ENCODE data around the gene TRIM33.

Gene TRIM33

DNA sequence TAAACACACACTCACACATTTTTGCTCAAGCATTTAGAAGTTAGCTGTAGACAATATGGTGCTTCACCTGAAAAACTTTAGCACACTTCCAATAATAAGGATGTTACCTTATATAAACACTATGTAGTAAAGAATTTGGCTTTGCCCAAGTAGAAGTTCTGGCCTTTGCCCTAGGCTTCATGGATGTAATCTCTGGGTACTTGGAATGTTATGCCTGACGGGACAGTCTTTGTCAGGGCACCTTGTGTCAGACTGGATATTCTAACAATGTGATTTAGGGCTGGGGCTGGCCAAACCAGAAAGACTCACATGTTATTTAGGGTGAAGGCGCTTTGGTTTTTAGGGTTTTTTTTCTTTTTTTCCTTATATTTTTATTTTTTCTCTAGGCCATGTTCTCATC is 34.8 kb upstream of the TRIM33 start:
- no peaks in the 10 kb centered on the region for H3K36me3 ChIP-seq
- no peak overlapping the region for H3K27ac ChIP-seq
- no peaks in the 10 kb centered on the region; a peak in 1 of 20 replicates for H3K4me1 ChIP-seq
- H3K9me3 ChIP-seq (replicated peaks in 1 of 11): no peaks in the 10 kb centered on the region
- H3K4me2 ChIP-seq: no peak overlapping the region
- no peaks in the 10 kb centered on the region for H4K20me1 ChIP-seq
- no peak overlapping the region for H3K4me3 ChIP-seq
- no peak overlapping the region for H3K9ac ChIP-seq
- H3K27me3 ChIP-seq: no peaks in the 10 kb centered on the region
- no peak for TF ChIP-seq Cebpa-rat (IDR thresholded peaks at IDR 0.05)

DNA sequence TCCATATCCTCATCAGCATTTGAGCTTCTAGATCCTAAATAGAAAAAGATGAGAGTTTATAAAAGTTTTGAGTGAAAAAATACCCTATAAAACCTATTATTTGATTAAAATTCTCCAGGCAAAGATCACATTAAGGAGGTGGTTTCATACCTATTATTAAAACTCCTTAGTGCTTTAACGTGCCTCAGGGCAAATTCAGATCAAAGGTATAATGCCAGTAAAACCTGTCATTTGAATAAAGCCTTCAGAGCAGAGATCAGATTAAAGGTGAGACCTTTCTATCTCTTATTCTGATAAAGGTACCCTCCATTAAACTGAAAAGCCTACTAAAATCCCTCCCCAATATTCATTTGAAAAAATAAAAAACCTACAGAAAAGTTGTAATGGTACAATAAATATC is 34.3 kb upstream of the TRIM33 start:
- Histone ChIP-seq H4K20me1 (no peaks in the 10 kb centered on the region), H3K4me2 (no peak overlapping the region), H3K27me3 (no peaks in the 10 kb centered on the region), H3K27ac (no peak overlapping the region), H3K9ac (no peak overlapping the region), H3K4me1 (no peaks in the 10 kb centered on the region; a peak in 1 of 20 replicates), H3K36me3 (no peaks in the 10 kb centered on the region), H3K4me3 (no peak overlapping the region), H3K9me3 (replicated peaks in 1 of 11) (no peaks in the 10 kb centered on the region)
- no peak for TF ChIP-seq Cebpa-rat (IDR thresholded peaks at IDR 0.05)

- no peak overlapping the region for H3K4me3 ChIP-seq
- TF ChIP-seq Cebpa-rat (IDR thresholded peaks at IDR 0.05): no peak
Measured at GRCh38 chr1:114540821-114541220, 29.8 kb upstream of the TRIM33 start.

DNA sequence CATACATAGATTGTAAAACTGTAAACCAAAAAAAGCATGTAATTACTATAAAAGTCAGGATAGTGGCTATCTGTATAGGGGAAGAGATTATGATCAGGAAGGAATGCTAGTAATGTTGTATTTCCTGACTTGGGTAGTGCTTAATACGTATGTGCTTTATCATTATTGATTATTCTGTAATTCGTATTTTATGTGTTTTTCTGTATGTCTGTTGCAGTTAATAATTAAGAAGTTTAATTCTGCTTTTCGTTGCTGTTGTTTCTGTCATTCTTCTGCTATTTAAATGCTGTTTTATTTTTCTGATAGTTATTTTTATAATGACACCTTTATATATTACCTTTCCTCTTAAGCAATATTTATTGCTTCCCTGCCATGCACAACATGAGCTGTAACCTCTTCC is 29.3 kb upstream of the TRIM33 start:
- Histone ChIP-seq H3K9ac (no peak overlapping the region), H3K27me3 (no peaks in the 10 kb centered on the region)

More at GRCh38 chr1:114540821-114541220, 29.8 kb upstream of the TRIM33 start:
- Histone ChIP-seq H3K27me3 (no peaks in the 10 kb centered on the region), H4K20me1 (no peaks in the 10 kb centered on the region), H3K27ac (no peak overlapping the region), H3K4me1 (no peaks in the 10 kb centered on the region), H3K4me2 (no peak overlapping the region), H3K9ac (no peak overlapping the region), H3K36me3 (no peaks in the 10 kb centered on the region), H3K9me3 (replicated peaks in 1 of 11) (peaks cover 0 to 20% (median 7%) of the 10 kb centered on the region in 11 experiments; a peak in 11 of 22 replicates)

DNA sequence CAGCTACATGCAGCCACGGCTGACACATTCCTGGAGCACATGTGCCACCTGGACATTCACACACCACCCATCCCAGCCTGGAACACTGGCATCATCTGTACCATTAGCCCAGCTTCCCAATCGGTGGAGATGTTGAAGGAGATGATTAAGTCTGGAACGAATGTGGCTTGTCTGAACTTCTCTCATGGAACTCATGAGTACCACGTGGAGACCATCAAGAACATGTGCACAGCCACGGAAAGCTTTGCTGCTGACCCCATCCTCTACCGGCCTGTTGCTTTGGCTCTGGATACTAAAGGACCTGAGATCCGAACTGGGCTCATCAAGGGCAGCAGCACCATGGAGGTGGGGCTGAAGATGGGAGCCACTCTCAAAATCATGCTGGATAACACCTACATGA is 25.0 kb upstream of the TRIM33 start:
- Histone ChIP-seq H3K9ac (no peak overlapping the region), H4K20me1 (no peaks in the 10 kb centered on the region), H3K4me2 (no peak overlapping the region), H3K9me3 (replicated peaks in 1 of 11) (peaks cover 0 to 20% (median 7%) of the 10 kb centered on the region in 11 experiments; a peak in 11 of 22 replicates), H3K4me3 (no peak overlapping the region), H3K36me3 (no peaks in the 10 kb centered on the region), H3K27ac (no peak overlapping the region), H3K4me1 (peaks cover 0 to 13% (median 10%) of the 10 kb centered on the region in 10 experiments; a peak in 14 of 20 replicates), H3K27me3 (no peaks in the 10 kb centered on the region)
- no peak for TF ChIP-seq Cebpa-rat (IDR thresholded peaks at IDR 0.05)

More for the DNA sequence above, 29.3 kb upstream of the TRIM33 start:
- no peak overlapping the region for H3K4me2 ChIP-seq
- no peaks in the 10 kb centered on the region for H3K4me1 ChIP-seq
- peaks cover 0 to 20% (median 7%) of the 10 kb centered on the region in 11 experiments; a peak in 11 of 22 replicates for H3K9me3 ChIP-seq (replicated peaks in 1 of 11)
- no peaks in the 10 kb centered on the region for H4K20me1 ChIP-seq
- H3K36me3 ChIP-seq: no peaks in the 10 kb centered on the region
- H3K4me3 ChIP-seq: no peak overlapping the region
- no peak overlapping the region for H3K27ac ChIP-seq
- TF ChIP-seq Cebpa-rat (IDR thresholded peaks at IDR 0.05): no peak

GRCh38 chr1:114535401-114535800 is 24.4 kb upstream of the TRIM33 start:
- no peaks in the 10 kb centered on the region for H4K20me1 ChIP-seq
- no peak for TF ChIP-seq Cebpa-rat (IDR thresholded peaks at IDR 0.05)
- H3K4me1 ChIP-seq: peaks cover 0 to 13% (median 10%) of the 10 kb centered on the region in 10 experiments; a peak in 14 of 20 replicates
- no peak overlapping the region for H3K4me3 ChIP-seq
- no peak overlapping the region for H3K27ac ChIP-seq
- H3K36me3 ChIP-seq: no peaks in the 10 kb centered on the region
- H3K27me3 ChIP-seq: no peaks in the 10 kb centered on the region
- H3K9me3 ChIP-seq (replicated peaks in 1 of 11): peaks cover 0 to 20% (median 7%) of the 10 kb centered on the region in 11 experiments; a peak in 11 of 22 replicates
- no peak overlapping the region for H3K4me2 ChIP-seq
- no peak overlapping the region for H3K9ac ChIP-seq

DNA sequence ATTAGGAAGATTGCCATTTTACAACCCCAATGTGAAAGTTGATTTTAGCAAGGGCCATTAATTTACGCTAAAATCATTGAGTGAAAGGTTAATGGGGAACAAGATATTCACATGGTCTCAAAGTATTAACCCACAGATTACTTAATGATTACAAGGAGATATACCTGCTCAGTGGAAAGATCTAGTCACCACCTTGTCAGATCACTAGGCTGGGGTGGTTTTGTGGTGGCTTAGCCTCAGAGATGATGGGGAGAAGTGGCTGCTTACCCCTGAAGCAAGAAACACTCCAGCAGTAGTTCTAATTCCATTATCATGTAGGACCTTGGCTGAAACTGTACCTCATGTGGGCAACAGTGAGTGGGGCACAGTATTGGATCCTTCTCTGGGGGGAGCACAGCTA is 20.1 kb upstream of the TRIM33 start:
- Histone ChIP-seq H3K9ac (no peak overlapping the region), H4K20me1 (no peaks in the 10 kb centered on the region), H3K4me2 (no peak overlapping the region), H3K4me1 (peaks cover 0 to 13% (median 10%) of the 10 kb centered on the region in 10 experiments; a peak in 14 of 20 replicates), H3K4me3 (no peak overlapping the region), H3K27me3 (no peaks in the 10 kb centered on the region), H3K9me3 (replicated peaks in 1 of 11) (peaks cover 0 to 5% (median 0%) of the 10 kb centered on the region in 11 experiments; a peak in 2 of 22 replicates), H3K36me3 (no peaks in the 10 kb centered on the region), H3K27ac (no peak overlapping the region)
- TF ChIP-seq Cebpa-rat (IDR thresholded peaks at IDR 0.05): no peak

GRCh38 chr1:114530224-114530623 is 19.2 kb upstream of the TRIM33 start:
- Histone ChIP-seq H3K9ac (no peak overlapping the region), H3K9me3 (replicated peaks in 1 of 11) (no peaks in the 10 kb centered on the region), H3K4me2 (no peak overlapping the region), H3K4me3 (no peak overlapping the region), H3K4me1 (peaks cover 0 to 13% (median 10%) of the 10 kb centered on the region in 10 experiments; a peak in 14 of 20 replicates), H4K20me1 (no peaks in the 10 kb centered on the region), H3K27ac (no peak overlapping the region), H3K27me3 (no peaks in the 10 kb centered on the region), H3K36me3 (no peaks in the 10 kb centered on the region)
- no peak for TF ChIP-seq Cebpa-rat (IDR thresholded peaks at IDR 0.05)

DNA sequence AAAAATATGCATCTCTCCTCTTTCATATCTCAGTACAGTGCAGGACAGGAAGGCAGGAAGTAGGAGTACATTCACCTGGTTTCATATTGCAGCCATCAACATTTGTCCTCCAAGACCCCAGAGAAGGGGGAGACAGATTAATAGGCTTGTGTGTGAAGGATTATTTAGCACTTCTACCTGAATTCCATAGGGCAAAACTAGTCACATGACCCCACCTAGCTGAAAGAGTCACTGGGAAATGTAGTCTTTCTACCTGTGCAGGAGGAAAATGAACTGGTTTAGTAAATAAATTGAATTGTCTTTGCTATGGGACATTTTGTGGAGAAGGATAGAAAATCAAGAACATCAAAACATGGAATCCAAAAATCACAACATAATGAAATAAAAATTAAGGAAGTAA is 13.9 kb upstream of the TRIM33 start:
- Histone ChIP-seq H3K27me3 (no peaks in the 10 kb centered on the region), H3K9ac (no peak overlapping the region), H3K4me1 (no peaks in the 10 kb centered on the region), H3K9me3 (replicated peaks in 1 of 11) (no peaks in the 10 kb centered on the region), H3K4me3 (no peak overlapping the region), H3K36me3 (no peaks in the 10 kb centered on the region), H3K4me2 (no peak overlapping the region), H3K27ac (no peak overlapping the region), H4K20me1 (no peaks in the 10 kb centered on the region)
- no peak for TF ChIP-seq Cebpa-rat (IDR thresholded peaks at IDR 0.05)

GRCh38 chr1:114522264-114522575 is 11.2 kb upstream of the TRIM33 start:
- H3K36me3 ChIP-seq: no peaks in the 10 kb centered on the region
- no peaks in the 10 kb centered on the region for H4K20me1 ChIP-seq
- no peak overlapping the region for H3K4me3 ChIP-seq
- no peaks in the 10 kb centered on the region for H3K9me3 ChIP-seq (replicated peaks in 1 of 11)
- H3K4me2 ChIP-seq: no peak overlapping the region
- H3K4me1 ChIP-seq: no peaks in the 10 kb centered on the region
- H3K9ac ChIP-seq: no peak overlapping the region
- H3K27me3 ChIP-seq: no peaks in the 10 kb centered on the region
- TF ChIP-seq Cebpa-rat (IDR thresholded peaks at IDR 0.05): no peak
- H3K27ac ChIP-seq: no peak overlapping the region
